ENCODE measurements around the gene MON2. TPM values are rescaled to one million over a fixed set of nuclear protein-coding genes. Genes with fewer than 3 reads are reported as not detected.

MON2 gene
- total and polyA plus RNA-seq, 12 donors = 13.9 to 78.2 (median 41.4) TPM

DNA sequence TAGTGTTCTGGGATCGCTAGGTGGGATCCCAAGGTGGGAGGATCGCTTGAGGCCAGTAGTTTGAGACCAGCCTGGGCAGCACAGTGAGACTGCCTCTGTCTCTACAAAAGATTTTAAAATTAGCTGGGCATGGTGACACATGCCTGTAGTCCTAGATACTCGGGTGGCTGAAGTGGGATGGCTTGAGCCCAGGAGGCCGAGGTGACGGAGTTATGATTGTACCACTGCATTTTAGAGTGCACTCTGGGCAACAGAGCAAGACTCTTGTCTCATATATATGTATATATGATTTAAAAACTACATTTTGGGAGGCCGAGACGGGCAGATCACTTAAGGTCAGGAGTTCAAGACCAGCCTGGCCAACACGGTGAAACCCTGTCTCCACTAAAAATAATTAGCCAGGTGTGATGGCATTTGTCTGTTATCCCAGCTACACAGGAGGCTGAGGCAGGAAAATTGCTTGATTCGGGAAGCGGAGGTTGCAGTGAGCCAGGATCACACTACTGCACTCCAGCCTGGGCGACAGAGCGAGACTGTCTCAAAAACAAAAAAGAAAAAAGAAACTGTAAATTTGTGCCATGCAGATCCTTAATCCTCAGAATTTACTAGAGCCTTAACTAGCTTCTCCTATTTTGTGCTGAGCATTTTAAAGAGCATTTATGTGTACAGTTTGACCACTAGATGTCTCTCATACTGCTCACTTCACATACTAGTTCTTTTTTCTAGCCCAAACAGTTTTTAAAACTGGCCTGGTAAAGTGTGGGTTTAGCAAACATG, 114.8 kb downstream of the MON2 start:
- 78 to 87% (median 80%) methylated on average over 11 to 12 of the region's 12 CpGs for WGBS, 4 donors
- no peaks in the 10 kb centered on the region for H3K27me3 ChIP-seq
- intact Hi-C loops (cut with DNase I) = loop anchor here in 1 of 2 donors (5.0 kb wide), 1 partner anchor 216 kb away; no protein-coding TSS in a partner anchor
- no peak overlapping the region for H3K4me3 ChIP-seq
- no peak for TF ChIP-seq POLR2A (IDR thresholded peaks at IDR 0.05)
- TF ChIP-seq, protein P1, sequence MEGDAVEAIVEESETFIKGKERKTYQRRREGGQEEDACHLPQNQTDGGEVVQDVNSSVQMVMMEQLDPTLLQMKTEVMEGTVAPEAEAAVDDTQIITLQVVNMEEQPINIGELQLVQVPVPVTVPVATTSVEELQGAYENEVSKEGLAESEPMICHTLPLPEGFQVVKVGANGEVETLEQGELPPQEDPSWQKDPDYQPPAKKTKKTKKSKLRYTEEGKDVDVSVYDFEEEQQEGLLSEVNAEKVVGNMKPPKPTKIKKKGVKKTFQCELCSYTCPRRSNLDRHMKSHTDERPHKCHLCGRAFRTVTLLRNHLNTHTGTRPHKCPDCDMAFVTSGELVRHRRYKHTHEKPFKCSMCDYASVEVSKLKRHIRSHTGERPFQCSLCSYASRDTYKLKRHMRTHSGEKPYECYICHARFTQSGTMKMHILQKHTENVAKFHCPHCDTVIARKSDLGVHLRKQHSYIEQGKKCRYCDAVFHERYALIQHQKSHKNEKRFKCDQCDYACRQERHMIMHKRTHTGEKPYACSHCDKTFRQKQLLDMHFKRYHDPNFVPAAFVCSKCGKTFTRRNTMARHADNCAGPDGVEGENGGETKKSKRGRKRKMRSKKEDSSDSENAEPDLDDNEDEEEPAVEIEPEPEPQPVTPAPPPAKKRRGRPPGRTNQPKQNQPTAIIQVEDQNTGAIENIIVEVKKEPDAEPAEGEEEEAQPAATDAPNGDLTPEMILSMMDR (IDR thresholded peaks at IDR 0.05) = peak; percentile 59 to 79 (median 72)
- no peak overlapping the region for H3K27ac ChIP-seq
- DNase-seq = no peak
- H3K36me3 ChIP-seq (replicated peaks in 1 of 2) = no peaks in the 10 kb centered on the region
- H3K9me3 ChIP-seq (replicated peaks in 1 of 3) = no peaks in the 10 kb centered on the region
- no peaks in the 10 kb centered on the region for H3K4me1 ChIP-seq (replicated peaks in 1 of 2)

DNA sequence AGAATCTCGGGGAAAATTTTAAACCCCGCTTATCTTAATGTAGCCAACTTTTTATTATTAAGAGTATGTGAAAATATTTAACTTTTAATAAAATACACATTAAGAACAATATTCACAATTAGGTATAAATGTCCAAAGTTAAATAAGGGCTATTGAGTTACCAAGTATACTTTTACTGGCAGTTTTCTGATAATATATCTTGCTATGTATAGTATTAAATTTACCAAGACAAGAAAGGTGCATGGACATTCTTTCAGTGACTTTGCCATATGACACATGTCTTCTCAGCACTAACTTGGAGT, 115.4 kb downstream of the MON2 start:
- Histone ChIP-seq H3K27ac (no peak overlapping the region), H3K4me3 (no peak overlapping the region), H3K27me3 (no peaks in the 10 kb centered on the region), H3K4me1 (replicated peaks in 1 of 2) (no peaks in the 10 kb centered on the region), H3K9me3 (replicated peaks in 1 of 3) (no peaks in the 10 kb centered on the region), H3K36me3 (replicated peaks in 1 of 2) (no peaks in the 10 kb centered on the region)
- TF ChIP-seq, protein P1 (IDR thresholded peaks at IDR 0.05) = no peak
- no peak for TF ChIP-seq POLR2A (IDR thresholded peaks at IDR 0.05)
- no peak for DNase-seq
- 16 to 22% (median 20%) methylated on average over 2 of the region's 2 CpGs for WGBS, 4 donors
- intact Hi-C loops (cut with DNase I) = loop anchor here in 1 of 2 donors (5.0 kb wide), 1 partner anchor 215 kb away; no protein-coding TSS in a partner anchor

DNA sequence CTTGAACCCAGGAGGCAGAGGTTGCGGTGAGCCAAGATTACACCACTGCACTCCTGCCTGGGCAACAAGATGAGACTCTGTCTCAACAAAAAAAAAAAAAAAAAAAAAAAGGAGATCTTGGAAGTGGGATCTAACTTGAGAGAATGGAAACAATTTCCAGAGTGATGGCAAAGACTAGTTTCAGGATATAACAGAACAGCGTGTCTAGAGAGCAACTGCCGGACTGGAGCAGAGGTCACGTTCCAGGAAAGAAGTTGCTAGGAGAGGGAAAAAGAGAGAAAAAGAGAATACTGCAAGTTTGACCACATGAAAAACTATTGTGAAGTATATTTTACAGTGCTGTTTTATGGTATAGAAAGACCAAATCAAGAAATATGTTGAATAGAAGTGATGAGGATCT, 118.0 kb downstream of the MON2 start:
- H3K27ac ChIP-seq = no peak overlapping the region
- no peaks in the 10 kb centered on the region for H3K9me3 ChIP-seq (replicated peaks in 1 of 3)
- DNase-seq = no peak
- H3K36me3 ChIP-seq (replicated peaks in 1 of 2) = no peaks in the 10 kb centered on the region
- no peaks in the 10 kb centered on the region for H3K4me1 ChIP-seq (replicated peaks in 1 of 2)
- WGBS, 4 donors = 68 to 85% (median 77%) methylated on average over 4 of the region's 4 CpGs
- TF ChIP-seq, protein P1 (IDR thresholded peaks at IDR 0.05) = no peak
- no peak for TF ChIP-seq POLR2A (IDR thresholded peaks at IDR 0.05)
- H3K4me3 ChIP-seq = no peak overlapping the region
- intact Hi-C loops (cut with DNase I) = loop anchor here in 1 of 2 donors (5.0 kb wide), 1 partner anchor 213 kb away; no protein-coding TSS in a partner anchor
- H3K27me3 ChIP-seq = no peaks in the 10 kb centered on the region

DNA sequence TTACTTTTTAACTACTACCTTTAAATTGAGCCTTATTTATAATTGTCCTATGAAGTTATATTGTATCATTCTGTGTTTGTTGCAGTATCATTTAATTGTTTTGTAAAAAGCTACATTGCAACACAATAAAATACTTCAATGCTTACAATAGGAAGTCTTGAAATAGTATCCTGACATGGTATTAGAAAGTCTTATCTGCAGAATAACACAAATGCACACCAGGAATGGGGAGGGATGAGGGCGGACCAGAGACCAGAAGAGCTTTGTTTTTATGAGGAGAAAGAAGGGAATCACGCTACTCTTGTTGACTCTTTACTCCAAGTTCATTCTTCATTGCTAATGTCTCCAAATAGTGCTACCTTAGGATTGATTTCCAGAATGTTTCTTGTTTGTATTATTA, 120.2 kb downstream of the MON2 start:
- H3K9me3 ChIP-seq (replicated peaks in 1 of 3) = no peaks in the 10 kb centered on the region
- H3K4me1 ChIP-seq (replicated peaks in 1 of 2) = no peaks in the 10 kb centered on the region
- intact Hi-C loops (cut with DNase I) = no loop called here
- H3K4me3 ChIP-seq = no peak overlapping the region
- WGBS, 4 donors = 85 to 97% (median 94%) methylated on average over 2 of the region's 2 CpGs
- no peaks in the 10 kb centered on the region for H3K27me3 ChIP-seq
- no peak overlapping the region for H3K27ac ChIP-seq
- no peak for TF ChIP-seq POLR2A (IDR thresholded peaks at IDR 0.05)
- TF ChIP-seq, protein P1 (IDR thresholded peaks at IDR 0.05) = no peak
- no peaks in the 10 kb centered on the region for H3K36me3 ChIP-seq (replicated peaks in 1 of 2)
- DNase-seq = no peak
